H1 (cell line): Measurements from ENCODE around the gene DSP. TPM values are rescaled to one million over a fixed set of nuclear protein-coding genes. Genes with fewer than 3 reads are reported as not detected.

ENCODE experiments used
- CHD2 ChIP-seq: IDR thresholded peaks from 2 replicates; pipeline ENCODE4 v1.6.1; 2012; ENCODE audit warnings: low read length, improper control_type of control experiment
- GABPA ChIP-seq: IDR thresholded peaks from 2 replicates; pipeline ENCODE4 v1.6.1; 2011; ENCODE audit warnings: mild to moderate bottlenecking, low read length, moderate library complexity, borderline replicate concordance; ENCODE audit not compliant: insufficient read depth
- HDAC2 ChIP-seq, 2 experiments: fragments of 300-600 bp in 1 of 2; sonication (generic) in 1 of 2; IDR thresholded peaks; 2 replicates each; pipeline ENCODE4 v1.6.1; 2011 to 2012; ENCODE audit warnings: low read depth in 2 of 2, low read length in 2 of 2, mild to moderate bottlenecking in 2 of 2, moderate library complexity in 2 of 2, borderline replicate concordance in 1 of 2, inconsistent platforms in 1 of 2
- TAF7 ChIP-seq: optimal IDR thresholded peaks from 2 replicates; pipeline ENCODE3; 2011; ENCODE audit warnings: low read depth, mild to moderate bottlenecking, inconsistent platforms, low read length, moderate library complexity, borderline replicate concordance
- YY1 ChIP-seq: IDR thresholded peaks from 2 replicates; pipeline ENCODE4 v1.6.1; 2011; ENCODE audit warnings: low read depth, mild to moderate bottlenecking, low read length
- polyA plus RNA-seq, 7 experiments: library from polyadenylated mRNA; depleted of rRNA in 3 of 7; stranded (reverse) in 5 of 7; unstranded in 2 of 7; fragments of >200 nt in 5 of 7; fragments of 200-250 nt in 2 of 7; gene quantifications; 1 replicate in 5 of 7; 2 replicates in 1 of 7; 4 replicates in 1 of 7; pipeline versions ENCODE4 v1.2.1 to v1.2.3, GENCODE V29; 2011 to 2013; ENCODE audit warnings: missing spikeins in 2 of 7, mixed read lengths in 2 of 7
- total RNA-seq: library from RNA; stranded (reverse); fragmentation: NEBNext Ultra II Directional; extraction: Animal tissue kit (Norgen Biotek cat#: 25700); gene quantifications from 2 replicates; pipeline ENCODE4 v1.2.1, GENCODE V29; 2021
- TF ChIP-seq, protein P1 (sequence below): fragments of 300-600 bp; sonication (generic); IDR thresholded peaks from 2 replicates; pipeline ENCODE4 v1.7.1; 2012; ENCODE audit warnings: low read length, moderate library complexity, mild to moderate bottlenecking, inconsistent platforms; ENCODE audit not compliant: insufficient replicate concordance
- TF ChIP-seq, protein P2 (sequence below): IDR thresholded peaks from 2 replicates; pipeline ENCODE4 v1.6.1; 2012; ENCODE audit warnings: inconsistent platforms
- TF ChIP-seq, protein P3 (sequence below), 3 experiments: IDR thresholded peaks; 1 replicate in 2 of 3; 2 replicates in 1 of 3; pipeline versions ENCODE4 v1.5.1 to v1.6.1; 2011; ENCODE audit warnings: low read length in 3 of 3, mild to moderate bottlenecking in 3 of 3, inconsistent platforms in 2 of 3, low read depth in 1 of 3, moderate library complexity in 1 of 3; ENCODE audit not compliant: insufficient read depth in 1 of 3; ENCODE audit errors: control extremely low read depth in 1 of 3

DSP gene
- total and polyA plus RNA-seq, 2 of the 8 experiments (the other 6 are each of a cell fraction or from before 2014, with no cell fraction given), result 14.3 to 48.5 TPM

DNA sequence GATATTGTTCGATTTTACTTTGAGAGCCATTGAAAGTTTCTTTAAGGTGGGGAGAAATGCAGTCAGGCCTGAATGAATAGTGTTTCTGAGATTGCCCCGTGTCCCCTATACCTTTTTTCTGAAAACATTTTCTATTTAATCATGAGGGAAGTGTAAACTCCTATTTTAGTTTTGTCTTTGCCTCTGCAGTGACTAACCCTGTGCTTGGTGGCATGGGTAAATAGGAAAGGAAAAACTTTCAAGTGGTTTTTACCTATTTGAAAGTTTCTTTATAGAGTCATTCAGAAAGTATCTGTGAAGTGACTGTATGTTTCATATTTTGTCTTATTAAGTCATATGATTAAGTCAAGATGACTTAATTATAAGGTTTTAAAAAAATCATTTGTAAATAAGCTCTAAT, 63.0 kb downstream of the DSP start (continued):
- TF ChIP-seq, protein P1, sequence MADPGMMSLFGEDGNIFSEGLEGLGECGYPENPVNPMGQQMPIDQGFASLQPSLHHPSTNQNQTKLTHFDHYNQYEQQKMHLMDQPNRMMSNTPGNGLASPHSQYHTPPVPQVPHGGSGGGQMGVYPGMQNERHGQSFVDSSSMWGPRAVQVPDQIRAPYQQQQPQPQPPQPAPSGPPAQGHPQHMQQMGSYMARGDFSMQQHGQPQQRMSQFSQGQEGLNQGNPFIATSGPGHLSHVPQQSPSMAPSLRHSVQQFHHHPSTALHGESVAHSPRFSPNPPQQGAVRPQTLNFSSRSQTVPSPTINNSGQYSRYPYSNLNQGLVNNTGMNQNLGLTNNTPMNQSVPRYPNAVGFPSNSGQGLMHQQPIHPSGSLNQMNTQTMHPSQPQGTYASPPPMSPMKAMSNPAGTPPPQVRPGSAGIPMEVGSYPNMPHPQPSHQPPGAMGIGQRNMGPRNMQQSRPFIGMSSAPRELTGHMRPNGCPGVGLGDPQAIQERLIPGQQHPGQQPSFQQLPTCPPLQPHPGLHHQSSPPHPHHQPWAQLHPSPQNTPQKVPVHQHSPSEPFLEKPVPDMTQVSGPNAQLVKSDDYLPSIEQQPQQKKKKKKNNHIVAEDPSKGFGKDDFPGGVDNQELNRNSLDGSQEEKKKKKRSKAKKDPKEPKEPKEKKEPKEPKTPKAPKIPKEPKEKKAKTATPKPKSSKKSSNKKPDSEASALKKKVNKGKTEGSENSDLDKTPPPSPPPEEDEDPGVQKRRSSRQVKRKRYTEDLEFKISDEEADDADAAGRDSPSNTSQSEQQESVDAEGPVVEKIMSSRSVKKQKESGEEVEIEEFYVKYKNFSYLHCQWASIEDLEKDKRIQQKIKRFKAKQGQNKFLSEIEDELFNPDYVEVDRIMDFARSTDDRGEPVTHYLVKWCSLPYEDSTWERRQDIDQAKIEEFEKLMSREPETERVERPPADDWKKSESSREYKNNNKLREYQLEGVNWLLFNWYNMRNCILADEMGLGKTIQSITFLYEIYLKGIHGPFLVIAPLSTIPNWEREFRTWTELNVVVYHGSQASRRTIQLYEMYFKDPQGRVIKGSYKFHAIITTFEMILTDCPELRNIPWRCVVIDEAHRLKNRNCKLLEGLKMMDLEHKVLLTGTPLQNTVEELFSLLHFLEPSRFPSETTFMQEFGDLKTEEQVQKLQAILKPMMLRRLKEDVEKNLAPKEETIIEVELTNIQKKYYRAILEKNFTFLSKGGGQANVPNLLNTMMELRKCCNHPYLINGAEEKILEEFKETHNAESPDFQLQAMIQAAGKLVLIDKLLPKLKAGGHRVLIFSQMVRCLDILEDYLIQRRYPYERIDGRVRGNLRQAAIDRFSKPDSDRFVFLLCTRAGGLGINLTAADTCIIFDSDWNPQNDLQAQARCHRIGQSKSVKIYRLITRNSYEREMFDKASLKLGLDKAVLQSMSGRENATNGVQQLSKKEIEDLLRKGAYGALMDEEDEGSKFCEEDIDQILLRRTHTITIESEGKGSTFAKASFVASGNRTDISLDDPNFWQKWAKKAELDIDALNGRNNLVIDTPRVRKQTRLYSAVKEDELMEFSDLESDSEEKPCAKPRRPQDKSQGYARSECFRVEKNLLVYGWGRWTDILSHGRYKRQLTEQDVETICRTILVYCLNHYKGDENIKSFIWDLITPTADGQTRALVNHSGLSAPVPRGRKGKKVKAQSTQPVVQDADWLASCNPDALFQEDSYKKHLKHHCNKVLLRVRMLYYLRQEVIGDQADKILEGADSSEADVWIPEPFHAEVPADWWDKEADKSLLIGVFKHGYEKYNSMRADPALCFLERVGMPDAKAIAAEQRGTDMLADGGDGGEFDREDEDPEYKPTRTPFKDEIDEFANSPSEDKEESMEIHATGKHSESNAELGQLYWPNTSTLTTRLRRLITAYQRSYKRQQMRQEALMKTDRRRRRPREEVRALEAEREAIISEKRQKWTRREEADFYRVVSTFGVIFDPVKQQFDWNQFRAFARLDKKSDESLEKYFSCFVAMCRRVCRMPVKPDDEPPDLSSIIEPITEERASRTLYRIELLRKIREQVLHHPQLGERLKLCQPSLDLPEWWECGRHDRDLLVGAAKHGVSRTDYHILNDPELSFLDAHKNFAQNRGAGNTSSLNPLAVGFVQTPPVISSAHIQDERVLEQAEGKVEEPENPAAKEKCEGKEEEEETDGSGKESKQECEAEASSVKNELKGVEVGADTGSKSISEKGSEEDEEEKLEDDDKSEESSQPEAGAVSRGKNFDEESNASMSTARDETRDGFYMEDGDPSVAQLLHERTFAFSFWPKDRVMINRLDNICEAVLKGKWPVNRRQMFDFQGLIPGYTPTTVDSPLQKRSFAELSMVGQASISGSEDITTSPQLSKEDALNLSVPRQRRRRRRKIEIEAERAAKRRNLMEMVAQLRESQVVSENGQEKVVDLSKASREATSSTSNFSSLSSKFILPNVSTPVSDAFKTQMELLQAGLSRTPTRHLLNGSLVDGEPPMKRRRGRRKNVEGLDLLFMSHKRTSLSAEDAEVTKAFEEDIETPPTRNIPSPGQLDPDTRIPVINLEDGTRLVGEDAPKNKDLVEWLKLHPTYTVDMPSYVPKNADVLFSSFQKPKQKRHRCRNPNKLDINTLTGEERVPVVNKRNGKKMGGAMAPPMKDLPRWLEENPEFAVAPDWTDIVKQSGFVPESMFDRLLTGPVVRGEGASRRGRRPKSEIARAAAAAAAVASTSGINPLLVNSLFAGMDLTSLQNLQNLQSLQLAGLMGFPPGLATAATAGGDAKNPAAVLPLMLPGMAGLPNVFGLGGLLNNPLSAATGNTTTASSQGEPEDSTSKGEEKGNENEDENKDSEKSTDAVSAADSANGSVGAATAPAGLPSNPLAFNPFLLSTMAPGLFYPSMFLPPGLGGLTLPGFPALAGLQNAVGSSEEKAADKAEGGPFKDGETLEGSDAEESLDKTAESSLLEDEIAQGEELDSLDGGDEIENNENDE, result no peak
- TF ChIP-seq HDAC2 (IDR thresholded peaks at IDR 0.05; ENCODE audit: borderline replicate concordance in 1 of 2, low read depth in 2 of 2, low read length in 2 of 2) (no peak), TAF7 (no peak), YY1 (no peak), GABPA (no peak), CHD2 (no peak)
- TF ChIP-seq, protein P2, sequence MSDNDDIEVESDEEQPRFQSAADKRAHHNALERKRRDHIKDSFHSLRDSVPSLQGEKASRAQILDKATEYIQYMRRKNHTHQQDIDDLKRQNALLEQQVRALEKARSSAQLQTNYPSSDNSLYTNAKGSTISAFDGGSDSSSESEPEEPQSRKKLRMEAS, result no peak
- TF ChIP-seq, protein P3, sequence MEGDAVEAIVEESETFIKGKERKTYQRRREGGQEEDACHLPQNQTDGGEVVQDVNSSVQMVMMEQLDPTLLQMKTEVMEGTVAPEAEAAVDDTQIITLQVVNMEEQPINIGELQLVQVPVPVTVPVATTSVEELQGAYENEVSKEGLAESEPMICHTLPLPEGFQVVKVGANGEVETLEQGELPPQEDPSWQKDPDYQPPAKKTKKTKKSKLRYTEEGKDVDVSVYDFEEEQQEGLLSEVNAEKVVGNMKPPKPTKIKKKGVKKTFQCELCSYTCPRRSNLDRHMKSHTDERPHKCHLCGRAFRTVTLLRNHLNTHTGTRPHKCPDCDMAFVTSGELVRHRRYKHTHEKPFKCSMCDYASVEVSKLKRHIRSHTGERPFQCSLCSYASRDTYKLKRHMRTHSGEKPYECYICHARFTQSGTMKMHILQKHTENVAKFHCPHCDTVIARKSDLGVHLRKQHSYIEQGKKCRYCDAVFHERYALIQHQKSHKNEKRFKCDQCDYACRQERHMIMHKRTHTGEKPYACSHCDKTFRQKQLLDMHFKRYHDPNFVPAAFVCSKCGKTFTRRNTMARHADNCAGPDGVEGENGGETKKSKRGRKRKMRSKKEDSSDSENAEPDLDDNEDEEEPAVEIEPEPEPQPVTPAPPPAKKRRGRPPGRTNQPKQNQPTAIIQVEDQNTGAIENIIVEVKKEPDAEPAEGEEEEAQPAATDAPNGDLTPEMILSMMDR (IDR thresholded peaks at IDR 0.05; ENCODE audit: control extremely low read depth in 1 of 3, insufficient read depth in 1 of 3, low read depth in 1 of 3, low read length in 3 of 3), result no peak
